IgD-negative memory B cell (primary cell): ENCODE results near the gene SNX30. TPM values are rescaled to one million over a fixed set of nuclear protein-coding genes. Genes with fewer than 3 reads are reported as not detected.

Experiments
- H3K27ac Mint-ChIP-seq, 3 donors: one replicate each; pipeline ENCODE4 v1.8.0; 2020 to 2022; ENCODE audit warnings: mild to moderate bottlenecking in 3 of 3, mixed read lengths in 3 of 3, moderate library complexity in 1 of 3
- H3K27me3 Mint-ChIP-seq: one replicate; pipeline ENCODE4 v1.8.0; 2021; ENCODE audit warnings: mixed read lengths
- H3K36me3 Mint-ChIP-seq: one replicate; pipeline ENCODE4 v1.8.0; 2020; ENCODE audit warnings: mild to moderate bottlenecking, mixed read lengths
- H3K4me1 Mint-ChIP-seq, 3 donors: one replicate each; pipeline ENCODE4 v1.8.0; 2020 to 2022; ENCODE audit warnings: mixed read lengths in 3 of 3, mild to moderate bottlenecking in 1 of 3
- H3K4me3 Mint-ChIP-seq, 4 donors: one replicate each; pipeline ENCODE4 v1.8.0; 2020 to 2022; ENCODE audit warnings: mild to moderate bottlenecking in 4 of 4, mixed read lengths in 4 of 4, moderate library complexity in 3 of 4
- H3K9me3 Mint-ChIP-seq, 3 donors: one replicate each; pipeline ENCODE4 v1.8.0; 2020 to 2021; ENCODE audit warnings: mixed read lengths in 3 of 3, mild to moderate bottlenecking in 1 of 3
- polyA plus RNA-seq: library from polyadenylated mRNA; unstranded; fragments of 300-500 nt; fragmentation: Illumina TruSeq; gene quantifications from one replicate; pipeline ENCODE4 v1.2.3, GENCODE V29; 2021

SNX30 gene
- polyA plus RNA-seq, 1 donor from 2014 or later, result 1.4 TPM

DNA sequence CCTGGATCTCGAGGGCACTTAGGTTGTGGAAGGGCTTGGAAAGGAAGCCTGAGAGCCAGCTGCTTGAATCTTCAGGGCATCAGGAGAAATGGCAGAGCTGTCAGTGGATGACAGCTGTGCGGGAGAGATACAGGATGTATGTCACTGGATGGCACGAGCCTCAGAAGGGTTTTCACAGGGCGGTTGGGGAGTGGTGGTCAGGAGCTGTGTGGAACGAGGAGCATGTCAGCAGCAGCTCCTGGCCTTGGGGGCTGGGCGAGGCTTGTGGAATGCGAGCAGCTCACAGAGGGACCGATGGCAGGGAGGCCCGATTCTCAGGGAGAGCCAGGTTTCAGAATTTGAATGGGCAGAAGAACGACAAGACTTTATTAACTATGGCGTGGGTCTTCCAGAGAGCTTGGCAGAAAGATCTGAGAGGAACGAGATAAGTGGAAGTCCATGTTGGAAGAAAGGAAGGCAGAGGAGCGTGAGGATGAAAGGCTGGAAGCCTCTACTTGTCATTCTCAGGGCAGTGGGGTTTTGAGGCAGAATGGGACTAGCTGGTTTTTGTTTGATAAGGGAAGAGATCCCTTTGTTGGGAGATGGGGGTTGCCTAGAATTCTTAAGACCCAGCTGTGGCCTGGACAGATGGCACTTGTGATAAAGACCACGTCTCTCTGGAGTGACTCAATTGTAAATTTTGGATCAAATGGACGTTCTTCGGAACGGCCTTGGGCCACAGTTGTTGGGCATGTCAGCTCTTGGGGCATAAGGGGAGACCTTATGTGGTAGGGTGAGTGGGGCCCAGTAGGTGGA is 60.3 kb downstream of the SNX30 start:
- peaks cover 11% of the 10 kb centered on the region for H3K27me3 Mint-ChIP-seq
- H3K4me3 Mint-ChIP-seq, result no peak overlapping the region
- H3K9me3 Mint-ChIP-seq, result no peaks in the 10 kb centered on the region
- no peak overlapping the region for H3K27ac Mint-ChIP-seq
- H3K36me3 Mint-ChIP-seq, result peaks cover 2% of the 10 kb centered on the region
- H3K4me1 Mint-ChIP-seq, result peaks cover 5 to 10% (median 6%) of the 10 kb centered on the region in 3 donors

DNA sequence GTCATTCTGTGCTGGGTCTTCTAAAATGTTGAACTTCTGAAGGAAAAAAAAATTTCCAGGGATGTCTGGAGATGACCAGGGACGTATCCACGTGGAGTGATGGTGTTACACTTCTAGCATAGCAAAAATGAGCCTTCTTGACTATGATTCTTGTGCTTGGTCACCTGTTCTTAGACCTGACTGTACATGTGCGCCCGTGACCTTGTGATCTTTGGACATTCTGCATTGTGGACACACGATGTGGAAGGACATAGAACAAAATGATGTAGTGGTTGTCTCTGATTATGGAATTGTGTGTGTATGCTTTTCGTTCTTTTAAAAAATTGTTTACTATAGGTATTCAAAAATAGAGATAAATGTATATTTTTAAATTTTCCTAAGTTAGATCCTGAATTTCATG is 61.0 kb downstream of the SNX30 start:
- H3K27ac Mint-ChIP-seq, result peak overlapping the region in 1 of 3 donors; percentile 20
- H3K27me3 Mint-ChIP-seq, result peaks cover 9% of the 10 kb centered on the region
- H3K4me3 Mint-ChIP-seq, result no peak overlapping the region
- no peaks in the 10 kb centered on the region for H3K9me3 Mint-ChIP-seq
- peaks cover 5 to 10% (median 6%) of the 10 kb centered on the region in 3 donors for H3K4me1 Mint-ChIP-seq
- no peaks in the 10 kb centered on the region for H3K36me3 Mint-ChIP-seq

- peaks cover 5 to 6% (median 5%) of the 10 kb centered on the region in 3 donors for H3K4me1 Mint-ChIP-seq
- H3K9me3 Mint-ChIP-seq, result no peaks in the 10 kb centered on the region
- peaks cover 4% of the 10 kb centered on the region for H3K27me3 Mint-ChIP-seq
- H3K27ac Mint-ChIP-seq, result no peak overlapping the region
- no peak overlapping the region for H3K4me3 Mint-ChIP-seq
- H3K36me3 Mint-ChIP-seq, result peaks cover 2% of the 10 kb centered on the region
These were observed 65.3 kb downstream of the SNX30 start for GRCh38 chr9:112815868-112816267.

GRCh38 chr9:112817860-112818203 is 67.3 kb downstream of the SNX30 start:
- no peak overlapping the region for H3K4me3 Mint-ChIP-seq
- H3K27me3 Mint-ChIP-seq, result peaks cover 4% of the 10 kb centered on the region
- H3K27ac Mint-ChIP-seq, result no peak overlapping the region
- no peaks in the 10 kb centered on the region for H3K9me3 Mint-ChIP-seq
- peaks cover 5 to 6% (median 5%) of the 10 kb centered on the region in 3 donors for H3K4me1 Mint-ChIP-seq
- peaks cover 2% of the 10 kb centered on the region for H3K36me3 Mint-ChIP-seq

DNA sequence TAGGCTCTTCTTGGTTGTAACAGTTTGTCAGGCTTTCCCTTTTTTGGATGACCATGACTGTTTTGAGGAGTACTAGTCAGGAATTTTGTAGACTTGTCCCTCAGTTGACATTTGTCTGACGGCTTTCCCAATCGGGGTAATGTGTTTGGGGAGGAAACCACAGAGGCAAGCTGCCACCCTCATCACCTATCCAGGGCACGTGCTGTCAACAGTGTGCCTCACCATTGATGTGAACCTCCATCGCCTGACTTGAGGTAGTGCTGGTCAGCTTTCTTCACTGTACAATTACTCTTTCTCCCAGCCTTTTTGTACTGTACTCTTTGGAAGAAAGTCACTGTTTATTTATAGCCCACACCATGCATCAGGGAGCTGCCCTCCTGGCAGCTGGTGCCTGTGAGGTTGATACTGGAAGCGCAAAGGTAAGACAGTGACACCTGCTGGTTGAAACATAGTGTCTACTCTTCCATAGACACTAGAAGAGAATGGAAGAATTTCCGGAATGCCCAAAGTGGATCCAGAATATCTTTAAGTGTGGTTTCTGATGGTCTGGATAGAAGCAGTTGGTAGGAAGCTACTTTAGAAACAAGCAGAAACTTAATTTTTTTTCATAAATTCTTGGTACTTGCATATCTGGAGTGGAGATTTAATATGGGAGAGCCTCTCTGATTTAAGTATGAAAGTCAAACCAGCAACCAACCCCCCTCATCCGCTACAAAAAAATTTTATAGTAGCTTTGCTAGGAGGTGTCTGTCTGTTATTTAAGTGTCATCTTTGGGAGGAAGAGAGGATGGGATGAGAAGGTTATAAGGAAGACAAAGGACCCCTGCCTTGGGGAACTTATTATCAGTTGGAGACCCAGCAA is 69.3 kb downstream of the SNX30 start:
- Mint-ChIP-seq H3K27me3 (peaks cover 4% of the 10 kb centered on the region), H3K4me1 (peaks cover 4 to 6% (median 5%) of the 10 kb centered on the region in 3 donors), H3K27ac (no peak overlapping the region), H3K36me3 (peaks cover 3% of the 10 kb centered on the region), H3K9me3 (no peaks in the 10 kb centered on the region), H3K4me3 (no peak overlapping the region)

DNA sequence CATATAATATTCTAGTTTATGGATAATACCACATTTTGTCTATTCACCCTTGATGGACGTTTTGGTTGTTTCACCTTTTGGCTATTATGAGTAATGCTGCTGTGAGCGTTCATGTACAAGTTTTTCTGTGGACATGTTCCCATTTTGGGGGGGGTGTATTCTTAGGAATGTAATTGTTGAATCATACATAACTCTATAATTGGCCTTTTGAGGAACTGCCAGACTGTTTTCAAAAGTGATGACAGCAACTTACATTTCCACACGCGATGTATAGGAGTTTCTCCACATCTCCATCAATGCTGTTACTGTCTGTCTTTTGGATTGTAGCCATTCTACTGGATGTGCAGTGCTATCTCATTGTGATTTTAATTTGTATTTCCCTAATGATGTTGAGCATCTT is 70.3 kb downstream of the SNX30 start:
- no peak overlapping the region for H3K27ac Mint-ChIP-seq

DNA sequence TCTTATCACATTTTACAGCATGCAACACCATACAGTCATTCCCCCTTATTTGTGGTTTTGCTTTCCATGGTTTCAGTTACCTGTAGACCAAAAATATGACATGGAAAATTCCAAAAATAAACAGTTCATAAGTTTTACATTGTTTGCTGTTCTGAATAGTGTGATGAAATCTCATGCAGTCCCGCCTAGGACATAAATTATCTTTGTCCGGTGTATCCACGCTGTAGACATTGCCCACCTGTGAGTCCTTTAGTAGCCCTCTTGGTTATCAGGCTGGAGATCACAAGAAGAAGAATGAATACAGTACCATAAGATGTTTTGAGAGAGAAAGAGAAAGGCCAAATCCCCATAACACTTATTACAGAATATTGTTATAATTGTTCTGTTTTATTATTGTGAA is 72.1 kb downstream of the SNX30 start:
- H3K27ac Mint-ChIP-seq, result no peak overlapping the region
- peaks cover 6% of the 10 kb centered on the region for H3K36me3 Mint-ChIP-seq
- peaks cover 2 to 5% (median 3%) of the 10 kb centered on the region in 3 donors for H3K4me1 Mint-ChIP-seq
- H3K27me3 Mint-ChIP-seq, result peaks cover 4% of the 10 kb centered on the region
- no peaks in the 10 kb centered on the region for H3K9me3 Mint-ChIP-seq
- H3K4me3 Mint-ChIP-seq, result no peak overlapping the region

More for the DNA sequence above, 70.3 kb downstream of the SNX30 start:
- H3K9me3 Mint-ChIP-seq, result no peaks in the 10 kb centered on the region
- H3K27me3 Mint-ChIP-seq, result peaks cover 4% of the 10 kb centered on the region
- peaks cover 4 to 6% (median 5%) of the 10 kb centered on the region in 3 donors for H3K4me1 Mint-ChIP-seq
- no peak overlapping the region for H3K4me3 Mint-ChIP-seq
- H3K36me3 Mint-ChIP-seq, result peaks cover 3% of the 10 kb centered on the region

DNA sequence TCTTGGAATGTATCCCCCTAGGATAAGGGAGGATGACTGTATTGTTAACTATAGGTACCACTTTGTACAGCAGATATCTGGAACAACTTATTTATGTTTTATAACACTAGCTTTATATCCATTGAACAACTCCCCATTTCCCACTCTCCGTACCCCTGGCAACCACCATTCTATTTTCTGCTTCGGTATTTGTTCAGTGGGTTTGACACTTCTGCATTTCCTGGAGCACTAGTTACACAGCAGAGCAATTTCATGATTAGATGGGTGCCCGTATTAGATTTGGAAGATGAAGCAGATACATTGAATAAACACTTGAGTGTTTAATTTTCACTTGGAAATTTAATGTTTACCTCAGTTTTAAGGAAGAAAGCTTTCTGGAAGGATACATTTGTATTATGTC is 72.7 kb downstream of the SNX30 start:
- Mint-ChIP-seq H3K36me3 (peaks cover 8% of the 10 kb centered on the region), H3K9me3 (no peaks in the 10 kb centered on the region), H3K4me3 (no peak overlapping the region), H3K27ac (no peak overlapping the region), H3K27me3 (peaks cover 4% of the 10 kb centered on the region), H3K4me1 (peaks cover 2 to 5% (median 3%) of the 10 kb centered on the region in 3 donors)

DNA sequence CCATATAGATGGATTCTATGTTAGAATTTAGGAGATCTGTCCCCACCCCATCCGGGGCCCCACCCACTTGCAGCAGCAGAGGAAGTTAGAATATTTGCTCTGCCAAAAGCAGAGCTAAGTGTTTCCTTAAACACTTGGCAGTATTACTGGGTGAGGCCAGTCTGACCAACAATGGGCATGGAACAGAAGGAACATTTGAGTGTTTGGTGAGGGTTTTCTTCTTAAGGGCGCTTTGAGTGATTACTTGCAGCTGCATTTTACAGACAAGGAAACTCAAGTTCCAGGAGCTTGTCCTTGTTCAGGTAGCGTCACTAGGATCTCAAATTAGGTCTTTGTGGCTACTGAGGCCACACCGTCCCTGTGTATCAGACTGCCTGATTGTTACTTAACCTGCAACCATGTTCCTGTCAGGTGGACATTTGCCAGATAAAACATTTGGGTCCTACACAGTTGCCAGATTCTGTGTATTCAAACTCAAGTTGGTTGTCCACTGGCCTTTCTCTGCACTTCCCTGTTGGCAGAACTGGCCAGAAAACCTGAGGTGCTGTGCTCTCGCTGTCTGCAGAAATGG is 80.8 kb downstream of the SNX30 start:
- H3K36me3 Mint-ChIP-seq, result peaks cover 9% of the 10 kb centered on the region
- H3K4me3 Mint-ChIP-seq, result no peak overlapping the region
- peaks cover 5 to 12% (median 7%) of the 10 kb centered on the region in 3 donors for H3K4me1 Mint-ChIP-seq
- H3K9me3 Mint-ChIP-seq, result no peaks in the 10 kb centered on the region
- no peak overlapping the region for H3K27ac Mint-ChIP-seq
- peaks cover 2% of the 10 kb centered on the region for H3K27me3 Mint-ChIP-seq

- no peak overlapping the region for H3K4me3 Mint-ChIP-seq
- H3K9me3 Mint-ChIP-seq, result no peaks in the 10 kb centered on the region
- peaks cover 5 to 12% (median 7%) of the 10 kb centered on the region in 3 donors for H3K4me1 Mint-ChIP-seq
- H3K27me3 Mint-ChIP-seq, result peaks cover 2% of the 10 kb centered on the region
- H3K27ac Mint-ChIP-seq, result no peak overlapping the region
- H3K36me3 Mint-ChIP-seq, result peaks cover 7% of the 10 kb centered on the region
These were observed 81.4 kb downstream of the SNX30 start for GRCh38 chr9:112831969-112832368.

DNA sequence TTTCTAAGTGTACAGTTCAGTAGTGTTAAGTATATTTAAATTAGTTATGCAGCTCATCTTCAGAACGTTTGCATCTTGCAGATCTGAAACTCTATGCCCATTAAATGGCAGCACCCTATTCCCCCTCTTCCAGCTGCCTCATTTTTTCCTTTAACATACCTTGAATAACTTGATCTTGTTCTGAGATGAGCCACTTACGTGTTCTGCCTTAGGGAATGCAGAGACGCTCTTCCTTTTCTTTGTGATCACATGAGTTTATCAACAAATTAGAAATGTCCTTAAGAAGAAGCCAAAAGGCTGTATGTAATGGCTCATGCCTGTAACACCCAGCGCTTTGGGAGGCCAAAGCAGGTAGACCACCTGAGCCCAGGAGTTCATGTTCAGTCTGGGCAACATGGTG is 82.5 kb downstream of the SNX30 start:
- Mint-ChIP-seq H3K27ac (peak overlapping the region in 1 of 3 donors; percentile 34), H3K4me3 (no peak overlapping the region), H3K36me3 (peaks cover 5% of the 10 kb centered on the region), H3K27me3 (peaks cover 2% of the 10 kb centered on the region), H3K4me1 (peaks cover 5 to 12% (median 7%) of the 10 kb centered on the region in 3 donors), H3K9me3 (no peaks in the 10 kb centered on the region)

GRCh38 chr9:112836394-112836793 is 85.8 kb downstream of the SNX30 start:
- peaks cover 10% of the 10 kb centered on the region for H3K36me3 Mint-ChIP-seq
- no peak overlapping the region for H3K4me3 Mint-ChIP-seq
- no peaks in the 10 kb centered on the region for H3K9me3 Mint-ChIP-seq
- H3K4me1 Mint-ChIP-seq, result peaks cover 1 to 16% (median 6%) of the 10 kb centered on the region in 3 donors
- H3K27me3 Mint-ChIP-seq, result no peaks in the 10 kb centered on the region
- H3K27ac Mint-ChIP-seq, result no peak overlapping the region

DNA sequence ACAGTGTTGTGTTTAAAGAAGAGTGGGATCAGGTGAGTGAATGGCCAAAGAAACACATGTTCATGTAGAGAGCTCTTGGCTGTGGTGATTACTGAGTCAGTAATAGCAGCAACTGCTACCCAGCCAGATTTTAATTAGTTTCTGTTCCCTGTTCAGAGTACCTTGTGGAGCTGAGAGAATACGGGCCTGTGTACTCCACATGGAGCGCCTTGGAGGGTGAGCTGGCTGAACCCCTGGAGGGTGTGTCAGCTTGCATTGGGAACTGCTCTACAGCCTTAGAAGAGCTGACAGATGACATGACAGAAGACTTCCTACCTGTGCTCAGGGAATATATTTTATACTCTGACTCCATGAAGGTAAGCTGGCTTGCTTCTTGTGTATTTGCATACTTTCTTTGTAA is 87.8 kb downstream of the SNX30 start:
- Mint-ChIP-seq H3K4me1 (peaks cover 1 to 16% (median 4%) of the 10 kb centered on the region in 3 donors), H3K27me3 (no peaks in the 10 kb centered on the region), H3K9me3 (no peaks in the 10 kb centered on the region), H3K36me3 (peaks cover 7% of the 10 kb centered on the region), H3K27ac (no peak overlapping the region), H3K4me3 (no peak overlapping the region)

DNA sequence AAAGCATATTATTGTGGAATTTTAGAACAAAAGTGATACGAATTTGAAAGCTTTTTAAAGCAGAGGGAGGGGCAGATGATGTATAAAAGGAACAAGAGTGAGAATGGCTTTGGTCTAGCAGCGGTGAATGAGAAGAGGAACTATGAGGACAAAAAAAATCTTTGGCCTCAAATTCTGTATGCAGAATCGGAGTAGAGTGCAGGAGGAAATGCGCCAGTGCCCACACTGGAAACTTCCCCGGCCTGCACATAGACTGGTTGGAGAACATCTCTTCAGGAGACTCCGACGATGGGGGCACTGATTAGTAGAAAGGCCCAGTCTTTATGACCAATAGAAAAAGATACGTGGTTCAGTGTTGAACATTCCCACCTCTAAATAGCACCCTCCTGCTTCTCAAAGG is 88.8 kb downstream of the SNX30 start:
- H3K4me1 Mint-ChIP-seq, result peaks cover 1 to 12% (median 4%) of the 10 kb centered on the region in 3 donors

DNA sequence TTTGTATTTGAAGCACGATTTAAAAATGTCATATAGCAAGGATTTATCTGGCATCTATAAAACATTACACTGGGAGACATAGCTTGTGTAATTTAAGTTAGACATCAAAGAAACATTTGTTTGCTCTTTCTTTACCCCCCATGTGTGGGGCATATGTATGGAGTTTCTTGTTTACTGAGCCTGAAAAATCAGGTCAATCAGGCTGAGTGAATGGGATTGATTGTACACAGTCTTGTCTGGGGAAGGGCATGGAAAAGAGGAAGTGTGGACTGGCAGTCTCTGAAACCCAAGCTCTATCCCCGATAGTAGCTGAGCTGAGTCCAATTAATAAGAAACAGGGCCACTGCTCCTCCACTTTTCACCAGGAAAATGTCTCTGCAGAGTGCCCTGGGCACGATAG is 90.7 kb downstream of the SNX30 start:
- Mint-ChIP-seq H3K4me1 (peaks cover 3 to 12% (median 8%) of the 10 kb centered on the region in 3 donors), H3K27me3 (no peaks in the 10 kb centered on the region), H3K9me3 (no peaks in the 10 kb centered on the region), H3K36me3 (peaks cover 10% of the 10 kb centered on the region), H3K4me3 (no peak overlapping the region), H3K27ac (no peak overlapping the region)

More for the DNA sequence above, 88.8 kb downstream of the SNX30 start:
- no peaks in the 10 kb centered on the region for H3K27me3 Mint-ChIP-seq
- peaks cover 10% of the 10 kb centered on the region for H3K36me3 Mint-ChIP-seq
- H3K9me3 Mint-ChIP-seq, result no peaks in the 10 kb centered on the region
- H3K27ac Mint-ChIP-seq, result no peak overlapping the region
- H3K4me3 Mint-ChIP-seq, result no peak overlapping the region
